ENCODE data around the gene EPS8L1.

DNA sequence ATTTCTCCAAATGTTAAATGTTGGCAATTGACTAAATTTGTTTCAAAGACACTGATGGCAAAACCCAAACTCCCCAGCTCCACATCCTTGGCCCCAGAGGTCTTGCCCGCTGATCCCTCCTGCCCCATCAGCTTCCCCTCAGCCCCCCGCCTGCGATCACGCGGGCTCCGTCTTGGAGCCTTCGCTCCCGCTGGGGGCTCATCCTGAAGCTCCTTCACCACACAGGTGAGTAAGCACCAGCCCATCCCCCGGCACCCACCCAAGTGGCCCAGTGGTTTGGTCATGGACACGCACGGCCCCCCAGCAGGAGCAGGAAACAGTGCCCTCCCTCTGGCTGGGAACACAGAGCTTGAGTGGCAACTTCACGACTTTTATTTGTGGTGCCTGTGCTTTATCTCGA, 14.9 kb downstream of the EPS8L1 start:
- TF ChIP-seq, protein P1, sequence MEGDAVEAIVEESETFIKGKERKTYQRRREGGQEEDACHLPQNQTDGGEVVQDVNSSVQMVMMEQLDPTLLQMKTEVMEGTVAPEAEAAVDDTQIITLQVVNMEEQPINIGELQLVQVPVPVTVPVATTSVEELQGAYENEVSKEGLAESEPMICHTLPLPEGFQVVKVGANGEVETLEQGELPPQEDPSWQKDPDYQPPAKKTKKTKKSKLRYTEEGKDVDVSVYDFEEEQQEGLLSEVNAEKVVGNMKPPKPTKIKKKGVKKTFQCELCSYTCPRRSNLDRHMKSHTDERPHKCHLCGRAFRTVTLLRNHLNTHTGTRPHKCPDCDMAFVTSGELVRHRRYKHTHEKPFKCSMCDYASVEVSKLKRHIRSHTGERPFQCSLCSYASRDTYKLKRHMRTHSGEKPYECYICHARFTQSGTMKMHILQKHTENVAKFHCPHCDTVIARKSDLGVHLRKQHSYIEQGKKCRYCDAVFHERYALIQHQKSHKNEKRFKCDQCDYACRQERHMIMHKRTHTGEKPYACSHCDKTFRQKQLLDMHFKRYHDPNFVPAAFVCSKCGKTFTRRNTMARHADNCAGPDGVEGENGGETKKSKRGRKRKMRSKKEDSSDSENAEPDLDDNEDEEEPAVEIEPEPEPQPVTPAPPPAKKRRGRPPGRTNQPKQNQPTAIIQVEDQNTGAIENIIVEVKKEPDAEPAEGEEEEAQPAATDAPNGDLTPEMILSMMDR (conservative IDR thresholded peaks at IDR 0.05; ENCODE audit: low read depth, low read length) = no peak
- no peak for TF ChIP-seq EZH2 (IDR thresholded peaks at IDR 0.05; ENCODE audit: borderline replicate concordance, low read depth, low read length, poor library complexity, severe bottlenecking)
